SK-N-SH (cell line): ENCODE data around the gene SLC2A9. TPM values are rescaled to one million over a fixed set of nuclear protein-coding genes. Genes with fewer than 3 reads are reported as not detected.

Source experiments
- CTCF ChIA-PET: fragments of 300-600, 350-600 bp; formaldehyde crosslinking; extraction: SDS; loops from one replicate; lab custom pipeline; 2021; lab: Yijun Ruan, JAX
- POLR2A ChIA-PET: fragments of 350-600 bp; sonication (Branson Sonifier 250); formaldehyde crosslinking; extraction: SDS; loops from one replicate; lab custom pipeline; 2020; ENCODE audit warnings: antibody characterized with exemption, inconsistent platforms; lab: Yijun Ruan, JAX
- DNase-seq: peaks from one replicate; pipeline ENCODE4 v3.0.0; 2012
- H2AFZ ChIP-seq: fragments of 200-600 bp; sonication (generic); 2 replicates; pipeline ENCODE4 v1.8.1; 2016; ENCODE audit warnings: antibody characterized with exemption, mild to moderate bottlenecking, low read depth
- H3F3A ChIP-seq: fragments of 200-600 bp; sonication (generic); replicated peaks from 2 replicates; pipeline ENCODE3; 2016; ENCODE audit warnings: antibody characterized with exemption, mild to moderate bottlenecking; ENCODE audit not compliant: insufficient read depth
- H3K27ac ChIP-seq, 2 experiments: fragments of 200-500 bp in 1 of 2; fragments of 200-600 bp in 1 of 2; sonication (Bioruptor generic) in 1 of 2; sonication (generic), shearing (Covaris generic) in 1 of 2; 2 replicates each; pipeline versions ENCODE4 v1.5.1 to v1.6.1; 2014 to 2016; ENCODE audit warnings: low read depth in 2 of 2, inconsistent platforms in 1 of 2, low read length in 1 of 2, mild to moderate bottlenecking in 1 of 2, mixed read lengths in 1 of 2
- H3K27me3 ChIP-seq: fragments of 200-600 bp; sonication (generic), shearing (Covaris generic); 2 replicates; pipeline ENCODE4 v1.6.1; 2016; ENCODE audit warnings: mixed run types; ENCODE audit not compliant: insufficient read depth
- H3K36me3 ChIP-seq, 2 experiments: fragments of 200-500 bp in 1 of 2; fragments of 200-600 bp in 1 of 2; sonication (Bioruptor generic) in 1 of 2; sonication (generic) in 1 of 2; replicated peaks in 1 of 2; 2 replicates each; pipeline versions ENCODE3 to v1.5.1; 2014 to 2016; ENCODE audit warnings: low read length in 1 of 2, mild to moderate bottlenecking in 1 of 2; ENCODE audit not compliant: insufficient read depth in 2 of 2, control insufficient read depth in 1 of 2
- H3K4me1 ChIP-seq, 2 experiments: fragments of 200-500 bp in 1 of 2; fragments of 200-600 bp in 1 of 2; sonication (Bioruptor generic) in 1 of 2; sonication (generic), shearing (Covaris generic) in 1 of 2; 2 replicates each; pipeline versions ENCODE4 v1.5.1 to v1.6.1; 2014 to 2016; ENCODE audit warnings: low read depth in 1 of 2, low read length in 1 of 2, mixed run types in 1 of 2; ENCODE audit not compliant: insufficient read depth in 2 of 2, control insufficient read depth in 1 of 2
- H3K4me2 ChIP-seq: fragments of 200-600 bp; sonication (generic), shearing (Covaris generic); 2 replicates; pipeline ENCODE4 v1.6.1; 2017; ENCODE audit warnings: mixed run types
- H3K4me3 ChIP-seq, 2 experiments: fragments of 200-500 bp in 1 of 2; fragments of 200-600 bp in 1 of 2; sonication (Bioruptor generic) in 1 of 2; sonication (generic), shearing (Covaris generic) in 1 of 2; 2 replicates each; pipeline versions ENCODE4 v1.5.1 to v1.8.1; 2014 to 2016; ENCODE audit warnings: low read depth in 2 of 2, inconsistent platforms in 1 of 2, low read length in 1 of 2, mild to moderate bottlenecking in 1 of 2, mixed read lengths in 1 of 2, moderate library complexity in 1 of 2
- H3K79me2 ChIP-seq: fragments of 200-600 bp; sonication (generic); 2 replicates; pipeline ENCODE4 v1.8.1; 2017; ENCODE audit warnings: mild to moderate bottlenecking; ENCODE audit not compliant: insufficient read depth
- H3K9ac ChIP-seq: fragments of 200-600 bp; sonication (generic); 2 replicates; pipeline ENCODE4 v1.6.1; 2017; ENCODE audit warnings: mixed run types
- H3K9me2 ChIP-seq: fragments of 200-600 bp; sonication (generic); 2 replicates; pipeline ENCODE4 v1.6.1; 2017; ENCODE audit warnings: mixed run types
- H3K9me3 ChIP-seq: fragments of 200-600 bp; sonication (generic); 2 replicates; pipeline ENCODE4 v1.6.1; 2017; ENCODE audit warnings: mixed run types, mild to moderate bottlenecking, moderate library complexity
- H4K20me1 ChIP-seq: fragments of 200-600 bp; sonication (generic); 2 replicates; pipeline ENCODE4 v1.6.1; 2017; ENCODE audit warnings: mild to moderate bottlenecking, mixed run types; ENCODE audit not compliant: insufficient read depth
- CHD2 ChIP-seq: fragments of 150-350 bp; IDR thresholded peaks from 2 replicates; pipeline ENCODE4 v1.6.1; 2018; ENCODE audit warnings: low read length; ENCODE audit not compliant: partially characterized antibody
- ELF1 ChIP-seq: IDR thresholded peaks from 2 replicates; pipeline ENCODE4 v1.4.0; 2012
- EP300 ChIP-seq, 2 experiments: IDR thresholded peaks; 2 replicates each; pipeline versions ENCODE4 v1.4.0 to v1.6.1; 2012; ENCODE audit warnings: borderline replicate concordance in 1 of 2, low read depth in 1 of 2, low read length in 1 of 2
- GABPA ChIP-seq: IDR thresholded peaks from 2 replicates; pipeline ENCODE4 v1.4.0; 2012; ENCODE audit warnings: low read depth, mild to moderate bottlenecking
- IRF3 ChIP-seq: fragments of 150-350 bp; IDR thresholded peaks from 2 replicates; pipeline ENCODE4 v1.6.1; 2016; ENCODE audit warnings: mild to moderate bottlenecking, low read depth, low read length
- POLR2AphosphoS5 ChIP-seq: IDR thresholded peaks from 2 replicates; pipeline ENCODE4 v1.6.1; 2012; ENCODE audit warnings: low read depth, low read length
- RFX5 ChIP-seq: IDR thresholded peaks from 2 replicates; pipeline ENCODE4 v1.6.1; 2012; ENCODE audit warnings: mild to moderate bottlenecking, improper control_type of control experiment, low read length
- SIN3A ChIP-seq: IDR thresholded peaks from 2 replicates; pipeline ENCODE4 v1.6.1; 2012; ENCODE audit warnings: low read depth, mild to moderate bottlenecking, low read length, moderate library complexity, borderline replicate concordance
- USF2 ChIP-seq: fragments of 150-350 bp; IDR thresholded peaks from 2 replicates; pipeline ENCODE4 v1.6.1; 2017; ENCODE audit warnings: antibody characterized with exemption, low read length, low read depth, borderline replicate concordance
- YY1 ChIP-seq: IDR thresholded peaks from 2 replicates; pipeline ENCODE4 v1.4.0; 2012; ENCODE audit warnings: low read depth, mild to moderate bottlenecking
- WGBS: methylation state at CpG from one replicate; pipeline ENCODE4 v1.1.6; 2017; ENCODE audit warnings: low lambda C conversion rate; 5-methylcytosine and 5-hydroxymethylcytosine counted together
- polyA plus RNA-seq, 3 experiments: library from polyadenylated mRNA; depleted of rRNA; stranded (reverse); fragments of >200 nt; gene quantifications; 2 replicates each; pipeline ENCODE4 v1.2.3, GENCODE V29; 2012
- TF ChIP-seq, protein P1 (sequence below): IDR thresholded peaks from 2 replicates; pipeline ENCODE4 v1.4.0; 2012; ENCODE audit warnings: low read depth

SLC2A9 gene
- polyA plus RNA-seq, 1 of the 3 experiments (the other 2 are of a cell fraction) = not detected

- H3F3A ChIP-seq = no peaks in the 10 kb centered on the region
- H3K27me3 ChIP-seq = no peaks in the 10 kb centered on the region
- H3K36me3 ChIP-seq = no peaks in the 10 kb centered on the region
- 16% methylated on average over 3 of the region's 5 CpGs for WGBS
- no peak overlapping the region for H2AFZ ChIP-seq
- no peaks in the 10 kb centered on the region for H3K79me2 ChIP-seq
- H3K4me2 ChIP-seq = no peak overlapping the region
- ChIA-PET CTCF (interaction anchor here (1.7 kb wide), 1 partner anchor 31 kb away, joined by 5 read pairs; no protein-coding TSS in a partner anchor), POLR2A (no interaction called here)
- no peak overlapping the region for H3K4me3 ChIP-seq
- no peak for DNase-seq
- no peaks in the 10 kb centered on the region for H3K9me2 ChIP-seq
- no peaks in the 10 kb centered on the region for H4K20me1 ChIP-seq
- H3K9ac ChIP-seq = no peak overlapping the region
- no peak for TF ChIP-seq EP300 (IDR thresholded peaks at IDR 0.05; ENCODE audit: borderline replicate concordance in 1 of 2, low read depth in 1 of 2, low read length in 1 of 2)
- no peak for TF ChIP-seq GABPA
- TF ChIP-seq SIN3A = no peak
- no peaks in the 10 kb centered on the region; a peak in 1 of 4 replicates for H3K4me1 ChIP-seq
- H3K9me3 ChIP-seq = no peaks in the 10 kb centered on the region
- H3K27ac ChIP-seq = no peak overlapping the region
Observed at GRCh38 chr4:9929111-9929510, 92.2 kb downstream of the SLC2A9 start.

GRCh38 chr4:9927341-9928007, 93.8 kb downstream of the SLC2A9 start:
- POLR2A ChIA-PET = no interaction called here
- no peak for DNase-seq
- WGBS = 44% methylated on average over 10 of the region's 10 CpGs

More at GRCh38 chr4:9927341-9928007, 93.8 kb downstream of the SLC2A9 start:
- Histone ChIP-seq H3K9me3 (no peaks in the 10 kb centered on the region), H2AFZ (no peak overlapping the region), H3K79me2 (no peaks in the 10 kb centered on the region), H3K27ac (no peak overlapping the region), H3K4me1 (no peaks in the 10 kb centered on the region; a peak in 1 of 4 replicates), H3F3A (no peaks in the 10 kb centered on the region), H3K9ac (no peak overlapping the region), H4K20me1 (no peaks in the 10 kb centered on the region), H3K36me3 (no peaks in the 10 kb centered on the region), H3K9me2 (no peaks in the 10 kb centered on the region), H3K27me3 (no peaks in the 10 kb centered on the region), H3K4me2 (no peak overlapping the region), H3K4me3 (no peak overlapping the region)
- TF ChIP-seq ELF1 (no peak), YY1 (no peak), USF2 (no peak), RFX5 (no peak), POLR2AphosphoS5 (no peak), IRF3 (no peak), CHD2 (no peak)
- TF ChIP-seq, protein P1, sequence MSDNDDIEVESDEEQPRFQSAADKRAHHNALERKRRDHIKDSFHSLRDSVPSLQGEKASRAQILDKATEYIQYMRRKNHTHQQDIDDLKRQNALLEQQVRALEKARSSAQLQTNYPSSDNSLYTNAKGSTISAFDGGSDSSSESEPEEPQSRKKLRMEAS = no peak
- CTCF ChIA-PET = interaction anchor here (0.8 to 1.4 kb wide), 2 partner anchors 89 to 164 kb away, joined by 3 to 4 read pairs; no protein-coding TSS in a partner anchor
